LoVo (cell line): ENCODE measurements around the gene GABRD.

Experiments
- DNase-seq: peaks from one replicate; pipeline ENCODE4 v3.0.0-alpha.2; 2016; ENCODE audit warnings: low spot score

GABRD gene

GRCh38 chr1:2018217-2019171, 651 bp upstream of the GABRD start:
- DNase-seq: no peak

- no peak for DNase-seq
Observed at GRCh38 chr1:2019571-2020309, 595 bp downstream of the GABRD start.

- DNase-seq: no peak
Observed at GRCh38 chr1:2020310-2020655, 1.1 kb downstream of the GABRD start.

GRCh38 chr1:2021550-2021949, 2.4 kb downstream of the GABRD start:
- DNase-seq: no peak

- no peak for DNase-seq
Observed at GRCh38 chr1:2022063-2022770, 3.1 kb downstream of the GABRD start.

- no peak for DNase-seq
Observed at GRCh38 chr1:2023187-2023586, 4.0 kb downstream of the GABRD start.

GRCh38 chr1:2024451-2024850, 5.3 kb downstream of the GABRD start:
- no peak for DNase-seq

- no peak for DNase-seq
Observed at GRCh38 chr1:2024887-2025286, 5.7 kb downstream of the GABRD start.

- no peak for DNase-seq
Observed at GRCh38 chr1:2025491-2025981, 6.4 kb downstream of the GABRD start.

- DNase-seq: no peak
Observed at GRCh38 chr1:2027961-2028583, 8.9 kb downstream of the GABRD start.

GRCh38 chr1:2028870-2029560, 9.9 kb downstream of the GABRD start:
- DNase-seq: no peak

GRCh38 chr1:2029561-2029960, 10.4 kb downstream of the GABRD start:
- no peak for DNase-seq

GRCh38 chr1:2030076-2030871, 11.1 kb downstream of the GABRD start:
- no peak for DNase-seq

GRCh38 chr1:2031546-2032540, 12.7 kb downstream of the GABRD start:
- DNase-seq: no peak

GRCh38 chr1:2032737-2033136, 13.6 kb downstream of the GABRD start:
- DNase-seq: no peak

GRCh38 chr1:2033165-2033564, 14.0 kb downstream of the GABRD start:
- no peak for DNase-seq

GRCh38 chr1:2036287-2036686, 17.1 kb downstream of the GABRD start:
- no peak for DNase-seq

- DNase-seq: no peak
Observed at GRCh38 chr1:2037314-2037979, 18.3 kb downstream of the GABRD start.

GRCh38 chr1:2038229-2038628, 19.1 kb downstream of the GABRD start:
- no peak for DNase-seq
